NCI-H460 (cell line): ENCODE results near the gene IL1R2. TPM values are rescaled to one million over a fixed set of nuclear protein-coding genes. Genes with fewer than 3 reads are reported as not detected.

Experiments used
- DNase-seq: peaks from one replicate; pipeline ENCODE4 v3.0.0-alpha.2; 2016; ENCODE audit warnings: low read depth; ENCODE audit errors: extremely low read depth
- total RNA-seq: library from RNA; depleted of rRNA; stranded (reverse); fragments of >200 nt; shearing (Covaris generic); gene quantifications from 2 replicates; pipeline ENCODE4 v1.2.3, GENCODE V29; 2014

The IL1R2 gene
- total RNA-seq, 1 experiment from 2014 or later = 0.37 TPM

- DNase-seq = no peak
Measured at GRCh38 chr2:102037681-102038080, 45.9 kb downstream of the IL1R2 start.

- no peak for DNase-seq
Measured at GRCh38 chr2:102040229-102040628, 48.5 kb downstream of the IL1R2 start.

DNA sequence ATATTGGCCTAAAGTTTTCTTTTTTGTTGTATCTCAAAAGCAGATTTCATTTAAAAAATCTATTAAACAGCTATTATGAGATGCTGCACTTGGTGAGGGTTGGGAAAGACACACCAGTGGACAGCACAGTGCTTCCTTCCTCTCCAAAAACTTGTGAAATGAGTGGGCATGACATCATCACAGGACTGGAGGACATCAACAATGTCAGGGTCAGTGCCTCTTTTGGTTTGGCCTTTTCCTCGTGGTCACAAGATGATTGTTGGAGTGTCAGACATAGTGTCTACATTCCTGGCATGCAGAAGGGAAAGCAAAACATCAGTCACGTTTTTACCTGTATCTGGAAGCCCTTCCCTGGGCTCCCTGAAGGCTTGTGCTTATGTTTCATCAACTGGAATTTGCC lies 49.6 kb downstream of the IL1R2 start:
- no peak for DNase-seq

DNA sequence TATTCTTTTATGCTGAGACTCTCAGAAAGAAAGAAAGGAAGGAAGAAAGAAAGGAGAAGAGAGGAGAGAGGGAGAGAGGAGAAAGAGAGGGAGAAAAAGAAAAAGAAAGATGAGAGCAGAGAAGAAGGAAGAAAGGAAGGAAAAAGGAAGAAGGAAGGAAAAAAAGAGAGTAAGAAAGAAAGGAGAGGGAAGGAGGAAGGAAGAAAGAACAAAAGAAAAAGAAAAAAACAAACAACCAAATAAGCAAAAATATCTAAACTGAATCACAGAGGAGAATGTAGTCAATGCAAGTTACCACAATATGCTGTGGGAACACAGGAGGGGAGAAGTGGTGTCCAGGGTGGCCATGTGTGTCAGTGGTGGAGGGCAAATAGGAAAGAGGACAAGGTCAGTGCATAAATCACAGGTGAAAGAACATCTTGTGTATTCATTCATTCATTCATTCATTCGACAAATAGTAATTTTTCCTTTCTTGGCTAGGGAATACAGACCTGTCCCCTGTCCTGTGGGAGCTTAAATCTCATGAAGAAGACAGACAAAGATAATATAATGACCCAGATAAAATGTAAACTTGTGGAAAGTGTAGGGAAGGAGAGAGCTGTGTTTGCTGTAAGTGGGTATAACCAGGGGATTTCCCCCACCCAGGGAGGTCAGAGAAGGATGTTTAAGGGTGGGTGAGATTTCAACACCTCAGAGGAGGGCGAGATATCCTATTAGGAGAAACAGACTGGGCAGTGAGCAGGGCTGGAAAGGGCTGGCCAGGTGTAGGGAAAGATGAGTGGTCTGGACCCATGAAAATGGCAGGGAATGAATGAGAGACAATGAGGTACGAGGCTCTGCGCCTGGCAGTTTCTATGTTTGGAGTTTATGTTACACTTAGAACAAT lies 50.7 kb downstream of the IL1R2 start:
- no peak for DNase-seq

- no peak for DNase-seq
Measured at GRCh38 chr2:102043560-102043959, 51.8 kb downstream of the IL1R2 start.

DNA sequence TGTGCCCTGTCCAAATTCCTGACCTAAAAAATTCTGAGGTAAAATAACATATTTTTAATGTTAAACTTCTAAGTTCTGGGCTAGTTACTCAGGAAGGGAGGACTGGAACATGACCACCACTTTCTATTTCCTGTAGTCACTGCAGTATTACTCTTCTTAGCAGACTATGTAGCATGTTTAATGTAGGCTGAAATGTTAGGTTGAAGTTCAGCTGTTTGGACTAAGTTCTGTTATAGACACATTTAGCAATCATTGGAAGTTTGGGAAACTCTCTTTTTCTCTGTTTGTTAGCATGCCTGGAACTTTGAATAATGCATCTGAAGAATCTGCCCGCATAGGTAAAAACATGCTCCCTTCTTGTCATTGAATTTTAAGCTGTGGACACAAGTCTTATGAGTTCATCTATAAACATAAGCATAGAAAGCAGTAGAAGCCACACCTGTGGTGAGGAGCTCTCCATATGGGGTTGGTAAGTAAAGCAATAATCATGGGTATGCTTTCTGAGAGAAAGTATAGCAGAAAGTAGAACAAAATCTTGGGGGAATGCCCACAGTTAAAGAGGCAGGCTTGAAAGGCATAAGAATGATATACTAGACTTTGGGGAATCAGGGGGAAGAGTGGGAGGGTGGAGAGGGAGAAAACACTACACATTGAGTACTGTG lies 52.6 kb downstream of the IL1R2 start:
- no peak for DNase-seq

GRCh38 chr2:102044967-102045489 lies 53.3 kb downstream of the IL1R2 start:
- DNase-seq = no peak

- DNase-seq = no peak
Measured at GRCh38 chr2:102045697-102046096, 53.9 kb downstream of the IL1R2 start.

- DNase-seq = no peak
Measured at GRCh38 chr2:102046135-102046986, 54.6 kb downstream of the IL1R2 start.

DNA sequence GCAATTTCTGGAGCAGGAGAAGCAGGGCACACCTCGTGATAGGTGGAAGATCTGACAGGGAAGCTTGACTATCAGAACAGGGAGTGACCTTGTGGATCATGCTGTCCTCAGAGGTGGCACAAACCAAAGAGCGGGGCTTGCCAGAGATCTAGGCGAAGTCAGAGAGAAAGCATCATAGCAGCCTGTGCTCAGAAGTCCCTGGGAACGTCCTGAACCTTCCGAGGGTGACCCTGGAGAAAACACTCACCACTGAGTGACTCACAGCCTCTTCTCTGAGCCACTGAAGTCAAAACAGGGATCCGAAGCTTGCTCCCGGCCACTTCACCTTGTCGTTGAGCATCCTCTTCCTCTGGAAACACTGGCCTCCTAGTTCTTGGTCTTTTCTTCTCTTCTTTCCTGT lies 56.7 kb downstream of the IL1R2 start:
- no peak for DNase-seq

DNA sequence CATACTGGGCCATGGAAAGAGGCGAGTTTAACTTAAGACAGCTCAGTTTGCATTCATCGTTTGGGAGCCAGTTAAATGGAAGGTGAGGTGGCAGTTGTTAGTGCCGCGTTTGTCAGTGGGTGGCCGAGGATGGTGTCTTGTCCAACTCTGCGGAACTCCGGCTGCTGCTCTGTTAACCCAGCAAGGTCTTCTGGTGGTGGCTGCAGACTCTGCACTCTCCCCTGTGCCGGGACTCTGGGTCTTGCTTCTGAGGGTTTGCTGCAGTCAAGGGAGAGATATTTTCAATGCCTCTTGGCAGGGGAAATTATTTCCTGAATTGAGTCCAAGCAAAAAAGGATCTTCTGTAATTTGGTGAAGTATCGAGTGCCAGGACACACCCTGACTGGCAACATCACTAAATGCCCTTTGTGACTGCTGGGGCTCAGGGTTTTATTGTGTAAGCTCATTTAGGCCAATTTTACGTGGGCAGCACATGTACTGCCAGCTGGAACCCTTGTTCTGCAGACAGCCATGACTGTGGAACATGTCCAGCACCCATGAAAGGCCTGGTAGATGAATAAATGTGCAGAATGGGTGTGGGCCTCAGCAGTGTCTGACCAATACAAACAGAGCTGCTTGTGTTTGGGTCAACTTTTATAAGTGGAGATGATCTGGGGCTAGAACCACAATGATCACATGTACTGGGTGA lies 58.1 kb downstream of the IL1R2 start:
- DNase-seq = no peak

DNA sequence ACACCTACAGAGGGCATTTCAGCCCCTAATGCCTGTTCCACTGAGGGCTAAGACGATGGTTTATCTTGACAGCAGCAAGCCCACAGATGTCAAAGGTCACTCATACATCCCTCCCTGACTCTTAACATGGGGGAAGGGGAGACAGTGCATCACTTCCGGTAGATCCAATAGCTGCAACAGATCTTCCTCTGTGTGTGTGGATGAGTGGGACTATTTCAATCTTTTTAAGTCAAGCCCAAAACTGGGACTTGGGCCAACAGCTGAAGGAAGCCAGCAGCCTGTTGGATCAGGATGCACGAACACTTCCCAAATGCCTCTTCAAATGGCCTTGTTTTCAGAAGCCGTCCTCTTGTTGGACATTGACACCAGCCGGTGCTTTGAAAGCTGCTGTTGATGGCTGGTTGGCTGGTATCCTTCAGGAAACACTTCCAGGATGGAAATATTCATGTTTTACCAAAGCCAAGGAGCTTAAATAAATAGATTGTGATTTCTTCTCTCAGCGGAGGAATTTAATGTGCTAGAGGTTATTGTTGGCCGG lies 59.2 kb downstream of the IL1R2 start:
- no peak for DNase-seq

DNA sequence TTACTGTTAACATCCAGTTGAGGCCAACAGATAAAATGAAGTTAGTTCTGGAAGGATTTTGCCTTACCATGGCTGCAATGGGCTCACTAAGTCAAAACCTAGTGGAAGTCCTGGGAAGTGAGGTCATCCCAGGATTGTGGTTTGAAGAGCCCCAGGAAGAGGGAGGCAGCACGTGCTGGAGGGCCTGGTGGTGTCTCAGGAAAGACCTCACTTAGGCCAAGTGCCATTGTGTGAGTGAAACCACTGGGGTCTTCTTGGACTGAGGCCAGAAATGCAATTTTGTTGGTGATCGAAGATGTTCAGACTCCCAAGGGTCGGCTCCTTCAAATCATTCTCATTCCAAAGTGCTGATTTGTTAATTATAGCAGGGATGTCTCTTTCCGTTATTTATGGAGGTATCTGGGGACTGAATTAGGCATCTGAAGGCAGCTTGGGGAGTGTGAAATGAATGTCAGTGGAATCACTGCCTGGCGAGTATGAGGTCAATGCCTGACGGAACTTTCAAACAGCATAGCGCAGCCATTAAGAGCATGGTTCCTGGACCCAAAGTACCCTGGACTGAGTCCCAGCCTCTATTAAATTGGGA lies 60.0 kb downstream of the IL1R2 start:
- no peak for DNase-seq

DNA sequence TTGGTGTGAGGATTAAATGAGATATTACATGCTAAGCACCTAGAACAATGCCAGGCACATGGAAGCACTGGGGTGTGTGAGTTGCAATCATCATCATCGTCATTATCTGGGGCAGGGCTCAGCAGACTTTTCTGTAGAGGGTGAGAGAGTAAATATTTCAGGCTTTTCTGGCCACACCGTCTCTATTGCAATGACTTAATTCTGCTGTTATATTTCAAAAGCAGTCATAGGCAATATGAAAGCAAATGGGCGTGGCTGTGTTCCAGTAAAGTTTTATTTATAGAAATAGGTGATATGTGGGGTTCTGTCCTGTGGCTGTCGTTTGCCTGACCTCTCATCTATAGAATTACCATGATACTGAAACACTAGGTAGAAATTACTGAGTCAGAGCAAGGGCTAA lies 60.6 kb downstream of the IL1R2 start:
- DNase-seq = no peak

DNA sequence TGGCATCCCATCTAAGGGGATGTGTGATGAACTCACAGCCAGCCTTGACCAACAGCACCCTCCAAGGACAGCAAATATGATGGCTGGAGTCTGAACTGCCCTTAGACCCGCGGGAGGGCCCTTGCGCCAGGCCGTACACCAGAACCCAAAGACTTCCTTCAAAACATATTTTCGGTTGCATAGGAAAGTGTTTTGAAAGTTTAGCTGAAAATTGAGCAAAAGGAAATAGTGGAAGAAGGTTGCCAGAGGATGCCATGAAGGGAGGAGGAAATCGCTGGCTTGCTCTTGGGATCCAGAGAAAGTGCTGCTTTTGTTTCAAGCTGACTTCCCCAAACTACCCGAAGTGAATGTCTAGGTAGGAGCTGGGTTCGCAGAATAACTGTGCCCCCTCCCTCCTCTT lies 61.3 kb downstream of the IL1R2 start:
- no peak for DNase-seq

GRCh38 chr2:102055346-102055990 lies 63.7 kb downstream of the IL1R2 start:
- no peak for DNase-seq

- DNase-seq = no peak
Measured at GRCh38 chr2:102056079-102056581, 64.4 kb downstream of the IL1R2 start.

GRCh38 chr2:102057502-102058292 lies 65.9 kb downstream of the IL1R2 start:
- DNase-seq = no peak
